GM19025 (cell line): ENCODE measurements around the gene SPSB1.

Experiments used
- ATAC-seq: cut with Tn5 transposase; IDR thresholded peaks from one replicate; pipeline ENCODE4 v1.9.1; 2021; ENCODE audit warnings: mild to moderate bottlenecking, low read depth, moderate library complexity; ENCODE audit not compliant: unreplicated experiment

Gene SPSB1

DNA sequence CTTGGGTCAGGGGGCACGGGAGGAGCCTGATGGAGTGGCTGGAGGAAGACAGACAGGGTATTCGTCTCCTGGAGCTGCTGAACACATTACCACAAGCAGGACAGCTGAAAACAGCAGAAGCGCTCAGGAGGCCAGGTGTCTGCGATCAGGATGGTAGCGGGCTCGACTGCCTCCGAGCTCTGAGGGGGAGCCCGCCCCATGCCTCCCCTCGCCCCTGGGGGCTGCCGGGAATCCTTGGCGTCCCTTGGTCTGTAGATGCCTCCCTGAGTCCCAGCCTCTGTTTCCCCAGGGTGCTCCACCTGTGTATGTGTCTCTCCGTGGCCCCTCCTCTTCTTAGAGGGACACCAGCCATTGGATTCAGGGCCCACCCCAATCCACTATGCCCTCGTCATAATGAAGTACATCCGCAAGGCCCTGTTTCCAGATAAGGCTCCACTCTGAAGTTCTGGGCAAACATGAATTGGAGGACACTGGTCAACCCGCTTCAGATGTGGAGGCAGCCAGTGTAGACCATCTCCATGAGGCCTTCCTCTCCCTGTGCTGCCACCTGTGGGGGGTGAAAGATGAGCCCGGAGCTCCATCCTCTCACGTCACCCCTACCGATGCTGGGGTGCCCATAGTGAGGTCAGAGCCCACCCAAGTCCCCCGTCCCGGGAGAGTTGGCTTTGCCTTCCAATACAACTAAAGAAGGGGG lies 67.8 kb downstream of the SPSB1 start:
- no peak for ATAC-seq

DNA sequence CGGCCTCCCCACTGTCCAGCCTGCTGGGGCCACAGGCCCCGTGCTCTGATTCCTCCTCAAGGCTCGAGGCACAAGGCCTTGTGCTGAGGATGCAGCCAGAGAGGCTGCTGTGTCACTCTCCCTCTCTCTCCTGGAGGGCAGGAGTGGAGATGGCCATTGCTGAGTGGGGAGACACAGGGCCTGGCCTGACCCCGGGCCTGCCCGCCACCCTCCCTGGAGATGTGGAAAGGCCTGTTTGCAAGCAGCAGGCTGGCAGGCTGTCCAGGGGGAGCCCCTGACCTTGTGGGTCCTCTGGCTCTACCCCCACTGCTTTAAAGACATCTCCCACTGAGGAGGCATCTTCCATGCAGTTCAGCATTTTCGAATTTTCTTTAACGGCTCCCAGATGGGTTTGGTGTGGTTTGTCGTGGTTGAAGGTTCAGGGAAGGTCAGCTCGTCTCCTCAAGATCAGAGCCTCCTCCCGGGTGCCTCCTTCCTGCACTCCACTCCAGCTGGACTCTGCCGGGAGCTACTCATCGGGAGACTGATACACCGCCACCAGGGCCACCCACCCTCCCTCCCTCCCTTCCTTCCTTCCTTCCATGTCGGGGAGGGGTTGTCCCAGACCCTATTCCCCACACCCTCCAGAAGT lies 69.1 kb downstream of the SPSB1 start:
- ATAC-seq, result no peak

DNA sequence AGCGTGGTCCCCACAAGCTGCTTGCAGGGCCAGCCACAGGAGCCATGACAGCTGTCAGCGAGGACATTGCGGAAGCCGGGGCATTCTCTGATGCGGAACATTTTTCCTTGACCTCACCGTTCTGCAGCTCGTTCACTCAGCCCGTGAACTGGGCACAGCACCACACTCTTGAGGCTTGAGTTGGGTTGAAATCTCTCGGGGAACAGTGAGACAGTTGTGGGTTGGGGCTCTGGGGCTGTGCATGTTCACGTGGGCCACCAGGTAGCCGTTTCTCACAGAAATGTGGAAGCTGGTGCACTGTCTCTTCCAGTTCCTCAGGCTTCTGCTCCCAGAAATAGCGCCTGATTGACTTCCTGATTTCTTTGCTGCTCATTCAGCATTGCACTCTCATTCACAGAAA lies 69.8 kb downstream of the SPSB1 start:
- no peak for ATAC-seq

DNA sequence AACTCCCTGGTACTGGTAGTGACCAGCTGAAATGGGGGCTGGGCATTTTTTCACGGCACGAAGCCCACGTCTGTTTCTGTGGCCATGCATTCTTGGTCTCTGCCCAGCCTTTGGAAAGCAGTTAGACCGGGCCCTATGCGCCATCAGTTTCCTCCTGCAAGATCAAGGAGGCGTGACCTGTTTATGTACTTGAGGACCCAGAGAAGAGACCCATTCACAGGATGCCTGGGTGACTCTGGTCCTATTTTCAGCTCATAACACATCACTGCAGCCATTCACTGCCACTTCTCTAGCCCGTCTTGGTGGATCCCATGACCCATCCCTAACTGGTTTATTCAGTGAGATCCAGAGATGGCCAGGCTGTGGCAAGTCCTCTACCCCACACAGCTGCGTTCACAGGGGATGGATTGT lies 70.4 kb downstream of the SPSB1 start:
- ATAC-seq, result no peak

DNA sequence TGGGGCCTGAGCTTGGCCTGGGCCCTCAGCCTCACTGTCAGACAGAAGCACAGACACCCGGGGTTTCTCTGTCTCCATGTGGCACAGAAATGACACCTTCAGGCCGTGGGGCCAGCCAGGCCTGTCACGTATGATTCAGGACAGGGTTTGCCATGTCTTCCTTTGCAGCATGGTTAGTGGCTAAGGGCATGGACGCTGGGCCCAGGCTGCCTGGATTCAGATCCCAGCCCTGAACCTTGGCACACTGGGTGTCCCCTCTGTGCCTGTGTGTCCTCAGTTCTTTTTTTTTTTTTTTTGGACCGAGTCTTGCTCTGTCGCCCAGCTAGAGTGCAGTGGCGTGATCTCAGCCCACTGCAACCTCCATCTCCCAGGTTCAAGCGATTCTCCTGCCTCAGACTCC lies 73.6 kb downstream of the SPSB1 start:
- ATAC-seq, result no peak

DNA sequence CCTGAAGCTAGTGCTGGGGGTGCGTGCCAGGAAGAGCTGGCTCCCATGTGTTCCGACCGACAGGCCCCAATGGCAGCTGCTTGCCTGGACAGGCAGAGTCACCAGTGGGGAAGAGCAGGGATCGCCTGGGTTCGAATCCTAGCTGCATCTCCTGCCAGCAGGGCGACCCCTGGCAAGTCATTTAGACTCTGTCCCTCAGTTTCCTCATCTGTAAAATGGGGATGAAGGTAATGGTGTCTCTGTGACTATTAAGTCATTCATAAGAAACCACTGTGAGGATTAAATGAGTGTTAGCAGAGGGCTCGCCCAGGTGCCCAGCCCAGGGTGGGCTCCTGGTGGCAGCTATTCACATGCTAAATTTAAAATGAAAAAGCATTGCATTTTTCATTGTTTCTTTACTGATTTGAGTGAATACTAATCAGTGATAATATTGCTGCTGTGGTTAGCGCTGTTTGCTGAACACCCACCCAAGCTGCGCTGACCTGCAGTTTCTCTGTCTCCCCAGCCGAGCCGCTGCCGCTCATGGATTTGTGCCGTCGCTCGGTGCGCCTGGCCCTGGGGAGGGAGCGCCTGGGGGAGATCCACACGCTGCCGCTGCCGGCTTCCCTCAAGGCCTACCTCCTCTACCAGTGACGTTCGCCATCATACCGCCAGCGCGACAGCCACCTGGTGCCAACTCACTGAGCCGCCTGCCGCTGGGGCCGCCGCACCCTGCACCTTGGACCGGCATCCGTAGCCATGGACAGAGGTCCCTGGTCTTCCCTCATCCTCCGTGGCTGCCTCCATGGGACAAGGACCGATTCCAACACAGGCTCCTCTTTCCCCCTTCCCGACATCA lies 74.5 kb downstream of the SPSB1 start:
- no peak for ATAC-seq

DNA sequence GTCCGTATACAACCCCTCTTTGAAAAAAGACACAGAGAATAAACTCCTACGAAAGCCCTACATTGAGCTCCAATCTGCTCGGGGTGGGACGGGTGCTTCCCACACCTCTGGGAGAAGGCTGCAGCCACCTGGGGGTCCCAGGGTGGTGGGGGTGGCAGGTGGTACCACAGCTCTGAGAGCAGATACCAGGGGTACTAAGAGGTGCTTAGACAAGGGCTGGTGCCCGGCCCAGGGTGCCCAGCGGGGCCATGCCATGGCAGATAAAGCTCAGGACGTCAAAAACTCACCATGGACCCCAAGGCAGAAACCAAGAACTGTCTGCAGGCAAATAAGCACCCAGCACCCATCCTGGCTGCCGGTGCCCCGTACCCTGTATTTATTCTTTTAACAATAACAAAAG lies 75.1 kb downstream of the SPSB1 start:
- no peak for ATAC-seq

DNA sequence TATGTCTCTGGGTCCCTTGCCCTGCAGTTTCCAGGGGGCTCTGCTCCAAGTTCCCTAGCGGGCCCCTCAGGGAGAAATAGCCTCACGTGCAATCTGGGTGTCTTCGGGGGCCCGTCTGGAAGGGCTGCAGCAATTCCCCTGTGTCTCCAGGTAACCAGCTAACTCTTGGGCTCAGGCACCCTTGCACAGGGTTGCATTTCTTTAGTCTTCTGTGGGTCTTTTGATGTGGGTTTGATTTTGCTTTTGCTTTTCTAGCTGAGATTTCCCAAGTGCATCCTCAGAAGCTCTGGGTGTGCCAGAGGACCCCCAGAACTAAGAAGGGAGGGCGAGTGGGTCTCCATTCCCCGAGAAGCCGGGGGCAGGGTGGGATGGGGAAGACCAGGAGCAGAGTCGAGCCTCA lies 75.7 kb downstream of the SPSB1 start:
- no peak for ATAC-seq

DNA sequence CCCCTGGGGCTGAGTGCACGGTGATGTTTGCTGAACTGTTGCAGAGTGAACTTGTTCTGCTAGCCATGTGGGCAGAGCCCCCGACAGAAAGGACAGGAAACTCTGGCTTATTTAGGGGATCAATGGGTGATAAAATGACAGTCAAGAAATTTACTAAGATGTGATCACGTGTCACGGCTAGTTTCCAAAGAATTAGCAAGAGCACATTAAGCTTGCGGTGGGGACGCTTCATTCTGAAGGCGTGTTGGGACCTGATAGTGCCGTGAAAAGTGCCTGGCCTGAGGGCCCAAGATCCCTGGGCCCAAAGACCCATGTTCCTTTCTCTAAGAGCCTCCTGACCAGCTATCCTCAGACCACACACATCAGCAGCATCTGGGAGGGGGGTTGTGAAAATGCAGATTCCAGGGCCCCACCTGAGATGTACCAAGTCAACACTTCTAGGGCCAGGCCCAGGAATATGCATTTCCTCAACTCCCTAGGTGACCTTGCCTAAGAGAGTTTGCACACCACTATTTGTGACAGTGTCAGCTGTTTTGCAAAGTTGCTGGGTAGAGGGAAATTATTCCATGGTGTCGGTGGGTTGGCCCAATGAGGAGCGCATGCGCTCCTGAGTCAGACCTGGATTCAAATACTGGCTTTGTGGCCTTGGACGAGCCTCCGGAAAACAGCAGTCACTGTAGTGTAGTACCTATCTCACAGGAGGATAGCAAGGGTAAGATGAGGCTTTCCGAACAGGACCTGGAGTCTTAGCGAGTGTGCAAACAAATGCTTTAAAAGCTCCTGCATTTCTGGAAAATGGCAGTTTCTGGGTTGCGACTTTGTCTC lies 77.5 kb downstream of the SPSB1 start:
- ATAC-seq, result no peak

DNA sequence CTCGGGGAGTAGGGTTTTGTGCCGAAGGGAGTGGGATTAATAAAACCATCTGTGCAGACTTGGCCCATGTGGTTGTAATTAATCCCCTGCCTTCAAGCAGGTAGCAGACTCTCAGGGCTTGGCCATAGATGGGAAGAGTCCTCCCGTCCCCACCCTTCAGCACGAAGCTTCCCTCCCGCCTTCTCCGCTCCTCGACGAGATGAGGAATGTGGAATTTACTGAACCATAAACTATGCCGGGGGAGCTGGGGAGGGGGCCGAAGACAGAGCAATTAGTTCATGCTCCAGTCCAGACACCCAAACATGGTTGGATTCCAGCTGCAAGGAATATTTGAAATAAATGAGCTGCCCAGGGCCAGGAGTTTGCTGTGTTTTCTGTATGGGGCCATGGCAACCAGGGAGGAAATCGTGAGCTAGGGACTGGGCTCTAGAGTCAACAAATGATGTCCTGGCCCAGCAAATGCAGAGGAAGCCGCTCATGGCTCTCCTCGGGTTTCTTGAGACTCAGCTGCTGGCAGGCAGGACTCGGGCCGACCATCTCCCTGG lies 78.8 kb downstream of the SPSB1 start:
- ATAC-seq, result no peak

DNA sequence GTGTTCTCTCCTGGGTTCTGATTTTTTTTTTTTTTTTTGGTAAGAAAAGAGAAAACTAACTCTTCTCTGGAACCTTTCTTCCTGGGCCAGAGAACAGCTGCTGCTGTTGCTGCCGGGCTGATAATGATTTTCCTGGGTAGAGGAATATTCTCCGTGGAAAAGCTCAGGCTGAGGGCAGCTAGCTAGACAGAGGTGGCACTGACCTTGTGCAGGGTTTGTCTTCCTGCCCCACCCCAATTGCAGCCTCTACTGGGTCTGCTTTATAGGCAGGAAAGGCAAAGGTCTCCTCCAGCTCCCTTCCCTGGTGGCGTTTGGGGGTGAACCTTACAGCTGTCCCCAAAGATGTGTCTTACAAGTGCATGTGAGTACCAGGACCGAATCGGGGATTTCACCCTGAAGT lies 79.3 kb downstream of the SPSB1 start:
- no peak for ATAC-seq

DNA sequence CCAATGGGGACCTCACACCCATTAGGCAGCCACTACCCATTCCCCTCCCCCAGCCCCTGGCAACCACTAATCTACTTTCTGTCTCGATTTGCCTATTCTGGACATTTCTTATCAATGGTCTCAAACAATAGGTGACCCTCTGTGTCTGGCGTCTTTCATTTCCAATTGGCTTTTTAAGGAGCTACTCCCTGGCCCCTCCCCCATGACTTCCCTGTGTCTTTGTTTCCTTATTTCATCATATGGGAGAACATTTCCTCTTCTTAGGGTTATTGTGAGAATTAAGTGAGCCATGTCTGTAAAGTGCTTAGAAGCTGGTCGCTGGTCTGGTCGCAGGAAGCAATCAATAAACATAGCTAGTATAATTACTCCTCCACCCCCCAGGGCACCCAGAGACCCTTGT lies 80.9 kb downstream of the SPSB1 start:
- ATAC-seq, result no peak

DNA sequence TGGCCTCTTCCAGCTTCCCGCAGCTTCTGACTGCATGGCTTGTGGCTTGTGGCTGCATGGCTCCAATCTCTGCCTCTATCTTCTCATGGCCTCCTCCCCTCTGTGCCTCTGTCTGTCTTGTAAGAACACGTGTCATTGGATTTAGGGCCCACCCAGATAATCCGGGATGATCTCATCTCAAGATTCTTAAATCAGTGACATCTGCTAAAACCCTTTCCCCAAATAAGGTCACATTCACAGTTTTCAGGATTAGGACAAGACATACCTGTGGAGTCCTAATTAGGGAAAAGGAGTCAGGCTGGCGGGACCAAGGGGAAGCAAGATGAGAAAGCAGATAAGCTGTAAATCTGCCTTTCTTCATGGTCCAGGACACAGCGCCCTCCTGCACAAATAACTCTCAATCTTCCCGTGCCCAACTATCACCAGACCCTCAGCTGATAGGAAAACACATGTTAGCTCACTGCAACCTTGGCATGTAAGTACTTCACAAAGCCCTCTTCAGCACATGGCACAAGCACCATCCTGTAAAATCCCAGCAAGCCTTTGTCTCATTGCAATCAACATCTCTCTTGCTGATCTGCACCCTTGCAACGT lies 82.2 kb downstream of the SPSB1 start:
- no peak for ATAC-seq

DNA sequence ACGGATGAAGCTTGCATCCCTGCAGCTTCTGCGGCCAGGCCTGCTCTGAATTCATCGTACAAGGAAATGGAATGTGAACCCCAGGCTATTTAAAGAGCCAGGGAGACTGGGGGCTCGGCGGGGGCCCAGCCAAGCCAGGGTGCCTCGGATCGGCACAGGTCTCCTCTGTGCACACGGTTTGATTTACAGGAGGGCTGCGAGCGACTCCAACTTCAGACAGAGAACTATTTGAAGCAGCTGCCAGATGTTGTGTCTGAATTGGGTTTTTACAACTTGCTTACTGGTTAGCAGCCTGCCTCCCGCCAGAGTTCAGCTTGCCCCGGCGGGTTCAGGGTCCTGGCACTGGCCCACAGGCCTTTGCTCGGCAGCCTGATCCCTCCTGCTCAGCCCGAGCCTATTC lies 83.2 kb downstream of the SPSB1 start:
- ATAC-seq, result no peak

DNA sequence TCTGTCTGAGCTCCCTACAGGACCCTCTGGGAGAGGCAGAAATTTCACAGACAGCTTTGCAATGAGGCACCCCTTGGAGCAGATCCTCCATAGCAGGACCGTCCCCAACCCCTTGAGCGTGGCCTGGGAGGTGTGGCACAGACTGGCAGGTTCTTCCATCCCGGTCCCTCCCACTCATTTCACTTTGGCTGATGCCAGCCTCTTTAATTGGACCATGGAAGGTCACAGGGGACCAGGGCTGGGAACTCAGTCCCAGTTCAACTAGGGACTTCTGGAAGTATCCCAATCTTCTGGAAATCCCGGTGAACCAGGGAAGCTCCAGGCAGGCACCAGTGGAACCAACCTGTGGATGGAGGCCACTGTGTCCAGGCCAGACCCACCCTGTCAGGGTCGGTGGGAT lies 83.7 kb downstream of the SPSB1 start:
- ATAC-seq, result no peak

DNA sequence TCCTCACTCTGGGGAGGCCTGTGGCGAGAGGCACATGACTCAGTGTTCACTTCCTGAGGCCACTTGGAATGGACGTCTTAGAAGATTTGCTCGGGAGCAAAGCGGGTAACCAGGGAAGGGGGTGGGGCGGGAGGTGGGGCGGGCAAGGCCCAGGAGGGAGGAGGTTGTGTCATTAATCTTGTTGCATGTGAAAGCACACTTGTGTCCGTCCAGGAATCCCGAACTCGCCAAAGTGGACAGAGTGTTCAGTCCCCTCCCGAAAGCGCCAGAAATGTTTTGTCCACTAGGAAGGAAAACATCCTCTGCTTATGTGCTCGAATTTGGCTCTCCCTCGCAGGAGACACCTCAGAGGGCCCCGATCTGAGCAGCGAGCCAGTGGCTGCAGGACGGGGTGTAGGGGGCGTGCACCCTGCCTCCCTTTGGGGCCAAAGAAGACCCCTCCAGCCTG lies 84.2 kb downstream of the SPSB1 start:
- ATAC-seq, result no peak

DNA sequence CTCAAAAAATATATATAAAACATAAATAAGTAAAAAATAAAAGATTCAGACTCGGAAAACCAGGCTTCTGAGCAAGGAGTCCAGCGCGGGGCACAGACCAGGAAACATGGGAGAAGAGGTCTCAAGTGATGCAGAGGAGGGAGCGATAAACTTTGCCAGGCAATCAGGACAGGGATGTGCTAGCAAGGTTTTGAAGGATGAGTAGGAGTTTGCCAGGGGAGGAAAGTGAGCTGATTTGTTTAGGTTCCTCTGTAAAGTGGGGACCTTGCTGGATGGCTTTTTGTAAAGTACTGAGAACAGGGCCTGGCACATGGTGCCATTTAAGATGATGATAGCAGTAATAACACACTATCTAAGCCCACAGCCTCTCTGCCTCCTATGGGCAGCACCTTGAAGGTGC lies 86.1 kb downstream of the SPSB1 start:
- ATAC-seq, result no peak

DNA sequence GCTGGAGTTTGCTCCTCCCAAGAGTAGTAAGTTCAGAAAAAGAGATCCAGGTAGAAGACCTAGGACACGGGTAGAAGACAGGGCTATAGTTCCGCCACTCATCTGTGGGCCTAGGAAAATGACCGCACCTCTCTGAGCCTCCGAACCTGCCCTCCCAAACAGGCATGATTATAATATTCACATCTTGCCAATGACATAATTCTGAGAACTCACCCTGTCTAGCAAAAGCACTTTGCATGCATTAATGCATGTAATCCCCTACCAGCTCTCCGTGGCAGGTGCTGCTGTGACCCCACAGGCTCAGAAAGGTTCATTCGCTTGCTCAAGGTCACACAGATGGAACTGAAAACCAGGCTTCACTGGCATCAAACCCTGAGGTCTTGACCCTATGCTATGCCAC lies 88.0 kb downstream of the SPSB1 start:
- ATAC-seq, result no peak

DNA sequence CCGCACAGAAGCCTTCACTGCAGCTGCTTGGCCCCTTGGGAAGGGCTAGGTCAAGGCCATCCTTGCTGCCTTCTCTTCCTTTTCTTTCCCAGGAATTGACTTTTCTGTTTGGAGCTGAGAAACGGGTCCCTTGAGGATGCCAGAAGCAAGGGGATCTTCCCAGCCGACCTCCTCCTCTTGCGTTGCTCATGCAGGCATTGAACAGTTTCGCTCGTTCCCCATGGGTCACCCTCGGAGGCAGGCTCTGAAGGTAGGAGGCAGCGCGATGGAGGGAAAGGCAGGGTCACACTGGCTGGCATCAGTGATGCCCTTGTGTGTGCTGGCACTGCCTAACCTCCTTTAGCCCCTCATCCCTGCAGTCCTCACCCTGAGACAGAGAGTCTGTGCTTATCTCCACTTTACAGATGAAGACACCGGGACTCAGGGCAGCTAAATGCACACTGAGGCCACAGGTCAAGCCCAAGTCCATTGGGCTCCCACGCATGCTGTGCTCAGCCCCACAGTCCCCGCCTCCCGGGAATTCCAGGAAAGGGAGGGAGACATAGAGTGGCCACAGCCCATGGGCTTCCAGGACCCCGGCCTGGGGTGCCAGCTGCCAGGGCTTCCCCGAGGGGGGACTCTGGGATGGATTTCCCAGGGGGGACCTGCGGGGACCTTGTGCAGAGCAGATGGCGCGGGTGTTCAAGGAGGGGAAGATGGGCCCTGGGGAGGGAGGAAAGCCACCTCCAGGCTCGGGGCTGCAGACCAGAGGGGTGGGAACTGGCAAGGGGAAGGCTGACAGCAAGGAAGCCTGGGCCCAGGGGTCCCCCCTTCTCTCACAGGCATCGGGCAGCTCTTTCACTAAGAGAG lies 90.2 kb downstream of the SPSB1 start:
- no peak for ATAC-seq
